HFF-Myc (cell line): Measurements from ENCODE around the gene CTNNAL1.

Source experiments
- DNase-seq: peaks from one replicate; pipeline ENCODE4 v3.0.0-alpha.2; 2011; ENCODE audit warnings: low read depth; ENCODE audit errors: extremely low read depth
- H3K4me3 ChIP-seq: replicated peaks from 2 replicates; pipeline ENCODE4 v1.5.1; 2011; ENCODE audit warnings: low read depth, mild to moderate bottlenecking, control low read depth, low read length
- CTCF ChIP-seq: IDR thresholded peaks from 2 replicates; pipeline ENCODE4 v1.5.1; 2012; ENCODE audit warnings: mild to moderate bottlenecking, low read depth, low read length, control low read depth; ENCODE audit errors: missing control alignments

Gene CTNNAL1

GRCh38 chr9:109027176-109027575 is 13.9 kb upstream of the CTNNAL1 start:
- DNase-seq, result no peak
- no peak for TF ChIP-seq CTCF
- H3K4me3 ChIP-seq, result no peak overlapping the region

- H3K4me3 ChIP-seq, result no peak overlapping the region
- no peak for DNase-seq
- TF ChIP-seq CTCF, result no peak
Observed at GRCh38 chr9:109026306-109026705, 13.0 kb upstream of the CTNNAL1 start.

GRCh38 chr9:109022873-109023272 is 9.6 kb upstream of the CTNNAL1 start:
- DNase-seq, result no peak
- TF ChIP-seq CTCF, result no peak
- no peak overlapping the region for H3K4me3 ChIP-seq

DNA sequence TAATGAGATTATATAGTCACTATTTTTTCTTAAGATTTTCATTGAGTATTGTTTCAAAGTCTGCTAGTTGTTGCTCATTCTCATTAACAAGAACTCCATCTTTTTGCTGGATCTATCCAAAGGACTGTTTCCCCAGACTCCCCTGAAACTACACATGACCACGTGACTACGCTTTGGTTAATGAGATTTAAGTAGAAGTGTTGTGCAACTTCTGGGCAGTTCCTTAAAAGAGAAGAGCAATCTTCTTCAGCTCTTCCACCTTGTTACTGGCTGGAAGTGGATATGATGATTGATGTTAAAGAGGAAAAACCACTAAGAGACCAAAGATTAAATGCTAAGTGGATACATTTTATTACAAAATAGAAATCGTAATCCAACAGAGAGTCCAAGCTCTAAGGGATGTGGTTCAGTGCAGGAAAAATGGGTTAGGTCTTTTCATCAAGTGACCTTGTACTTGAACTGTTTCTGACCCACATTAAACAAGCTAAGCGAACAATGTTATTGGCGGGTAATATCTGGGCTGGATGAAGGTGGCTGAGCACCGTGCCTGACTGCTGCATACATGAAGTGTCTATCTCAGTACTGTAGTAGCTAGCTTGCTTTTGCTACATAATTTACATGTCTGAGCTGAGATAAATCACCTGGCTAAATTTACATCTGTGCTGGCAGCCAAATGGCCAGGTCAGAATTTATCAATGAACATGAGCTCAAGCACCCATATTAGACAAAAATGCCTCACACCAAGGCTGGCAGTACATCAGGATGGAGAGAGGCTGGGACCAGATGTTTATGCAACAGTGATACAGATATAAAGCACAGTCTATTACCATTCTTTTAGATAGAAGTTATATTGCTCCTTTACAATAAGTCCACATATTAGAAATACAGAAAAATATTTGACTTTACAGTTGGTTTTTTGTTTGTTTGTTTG is 7.5 kb upstream of the CTNNAL1 start:
- H3K4me3 ChIP-seq, result no peak overlapping the region
- no peak for DNase-seq
- no peak for TF ChIP-seq CTCF

DNA sequence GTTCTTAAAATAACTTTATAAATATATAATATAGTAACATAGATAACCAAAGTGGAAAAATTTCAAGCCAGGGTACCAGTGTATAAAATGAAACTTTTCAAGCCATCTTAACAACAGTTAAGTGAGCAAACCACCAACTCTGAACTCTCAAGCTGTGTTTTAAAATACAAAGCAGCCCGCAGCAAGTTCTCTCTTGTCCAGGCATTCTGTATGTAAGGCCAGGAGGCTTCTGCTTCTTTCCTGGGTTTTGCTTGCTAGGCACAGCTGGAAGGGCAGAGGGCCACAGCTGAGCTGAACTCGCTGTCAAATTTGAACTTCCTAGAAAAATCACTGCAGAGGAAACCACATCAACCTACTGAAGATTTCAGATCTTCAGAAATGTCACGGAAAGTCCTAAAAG is 6.8 kb upstream of the CTNNAL1 start:
- H3K4me3 ChIP-seq, result no peak overlapping the region
- no peak for DNase-seq
- no peak for TF ChIP-seq CTCF

- H3K4me3 ChIP-seq, result no peak overlapping the region
- TF ChIP-seq CTCF, result no peak
- DNase-seq, result no peak
Observed at GRCh38 chr9:109019420-109019819, 6.1 kb upstream of the CTNNAL1 start.
